ENCODE data around the gene CHST3. TPM values are rescaled to one million over a fixed set of nuclear protein-coding genes. Genes with fewer than 3 reads are reported as not detected.

CHST3 gene
- polyA plus RNA-seq, 1 experiment: 20.9 TPM

- no peak for DNase-seq (ENCODE audit: low read depth)
- no peaks in the 10 kb centered on the region for H3K27me3 ChIP-seq (ENCODE audit: control insufficient read depth, insufficient read depth, low read length)
Observed at GRCh38 chr10:71921324-71922027, 42.7 kb upstream of the CHST3 start.

GRCh38 chr10:71923138-71923692, 41.0 kb upstream of the CHST3 start:
- ChIA-PET CTCF (interaction anchor here (0.9 to 1.2 kb wide), 2 partner anchors 15 to 27 kb away, joined by 4 read pairs; no protein-coding TSS in a partner anchor), POLR2A (no interaction called here)
- no peaks in the 10 kb centered on the region; the same call in none of the 2 replicates for H3K27me3 ChIP-seq (ENCODE audit: control insufficient read depth, insufficient read depth, low read length)
- H3K4me3 ChIP-seq (ENCODE audit: low read depth, low read length): no peak overlapping the region
- TF ChIP-seq CTCF (IDR thresholded peaks at IDR 0.05; ENCODE audit: insufficient read depth, low read depth, low read length): no peak
- no peak for DNase-seq (ENCODE audit: low read depth)
- H3K36me3 ChIP-seq (ENCODE audit: control insufficient read depth, insufficient read depth, low read length): no peaks in the 10 kb centered on the region

More at GRCh38 chr10:71921324-71922027, 42.7 kb upstream of the CHST3 start:
- ChIA-PET POLR2A (no interaction called here), CTCF (interaction anchor here (1.7 kb wide), 2 partner anchors 12 to 34 kb away, joined by 4 to 6 read pairs; no protein-coding TSS in a partner anchor)
- no peak for TF ChIP-seq CTCF (IDR thresholded peaks at IDR 0.05; ENCODE audit: insufficient read depth, low read depth, low read length)
- H3K4me3 ChIP-seq (ENCODE audit: low read depth, low read length): no peak overlapping the region
- no peaks in the 10 kb centered on the region for H3K36me3 ChIP-seq (ENCODE audit: control insufficient read depth, insufficient read depth, low read length)

- POLR2A ChIA-PET: no interaction called here
- no peaks in the 10 kb centered on the region for H3K36me3 ChIP-seq (ENCODE audit: control insufficient read depth, insufficient read depth, low read length)
- DNase-seq (ENCODE audit: low read depth): no peak
- CTCF ChIA-PET: no interaction called here
- no peak overlapping the region for H3K4me3 ChIP-seq (ENCODE audit: low read depth, low read length)
- TF ChIP-seq CTCF (IDR thresholded peaks at IDR 0.05; ENCODE audit: insufficient read depth, low read depth, low read length): no peak
- H3K27me3 ChIP-seq (ENCODE audit: control insufficient read depth, insufficient read depth, low read length): no peaks in the 10 kb centered on the region; the same call in none of the 2 replicates
Observed at GRCh38 chr10:71924771-71925170, 39.4 kb upstream of the CHST3 start.

GRCh38 chr10:71927159-71927558, 37.0 kb upstream of the CHST3 start:
- ChIA-PET POLR2A (no interaction called here), CTCF (interaction anchor here (0.8 to 1.2 kb wide), 2 partner anchors 29 to 32 kb away, joined by 3 to 4 read pairs; no protein-coding TSS in a partner anchor)

More at GRCh38 chr10:71927159-71927558, 37.0 kb upstream of the CHST3 start:
- Histone ChIP-seq H3K27me3 (ENCODE audit: control insufficient read depth, insufficient read depth, low read length) (no peaks in the 10 kb centered on the region; the same call in none of the 2 replicates), H3K36me3 (ENCODE audit: control insufficient read depth, insufficient read depth, low read length) (no peaks in the 10 kb centered on the region), H3K4me3 (ENCODE audit: low read depth, low read length) (no peak overlapping the region)
- TF ChIP-seq CTCF (IDR thresholded peaks at IDR 0.05; ENCODE audit: insufficient read depth, low read depth, low read length): no peak
- no peak for DNase-seq (ENCODE audit: low read depth)
